ENCODE results near the gene FERD3L.

Gene FERD3L

DNA sequence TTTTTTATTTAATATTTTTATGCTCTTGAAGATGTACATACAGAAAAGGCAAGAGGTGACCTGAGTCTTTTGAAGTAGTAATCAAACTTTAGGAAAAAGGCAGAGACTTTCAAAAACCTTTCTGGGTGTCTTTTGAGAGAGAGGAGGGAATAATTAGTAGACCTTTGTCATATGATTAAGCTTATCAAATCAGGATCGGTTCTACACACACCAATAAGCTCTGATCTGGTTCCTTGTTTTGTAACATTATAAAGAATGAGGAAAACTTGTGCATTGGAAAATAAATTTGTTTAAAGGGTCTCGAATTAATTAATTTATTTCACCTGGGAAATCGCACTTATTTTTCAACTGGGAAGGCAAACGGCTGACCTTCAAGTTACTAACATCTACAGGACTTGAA is 39.7 kb downstream of the FERD3L start:
- Histone ChIP-seq H3K4me3 (ENCODE audit: low read depth, low read length) (peak overlapping the region; percentile 67), H3K27me3 (replicated peaks) (no peaks in the 10 kb centered on the region)
- in situ Hi-C loops (cut with HindIII; ENCODE audit: low pct_ligation_motif_present, low sequenced_read_pairs), result no loop called here

DNA sequence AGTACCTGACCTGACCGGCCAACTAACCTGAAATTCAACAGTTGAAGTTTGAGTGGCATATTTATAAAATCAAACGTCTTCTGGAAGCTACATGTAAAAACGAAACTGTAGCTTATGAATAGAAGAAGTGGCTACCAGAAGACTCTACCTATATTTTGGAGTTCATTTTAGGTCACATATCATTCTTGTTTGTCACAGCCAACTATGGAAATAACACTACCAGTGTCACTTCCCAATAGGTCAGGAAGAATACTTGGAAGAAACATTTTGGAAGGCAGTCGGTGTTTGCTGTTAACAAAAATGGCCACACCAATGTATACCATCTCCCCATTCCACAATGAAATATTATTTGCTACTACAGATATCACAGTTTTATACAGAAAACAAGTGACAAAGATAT is 40.4 kb downstream of the FERD3L start:
- Histone ChIP-seq H3K36me3 (replicated peaks) (no peaks in the 10 kb centered on the region), H3K27ac (no peak overlapping the region), H3K4me3 (ENCODE audit: low read depth, low read length) (no peak overlapping the region), H3K27me3 (replicated peaks) (no peaks in the 10 kb centered on the region)
- TF ChIP-seq, protein P1, sequence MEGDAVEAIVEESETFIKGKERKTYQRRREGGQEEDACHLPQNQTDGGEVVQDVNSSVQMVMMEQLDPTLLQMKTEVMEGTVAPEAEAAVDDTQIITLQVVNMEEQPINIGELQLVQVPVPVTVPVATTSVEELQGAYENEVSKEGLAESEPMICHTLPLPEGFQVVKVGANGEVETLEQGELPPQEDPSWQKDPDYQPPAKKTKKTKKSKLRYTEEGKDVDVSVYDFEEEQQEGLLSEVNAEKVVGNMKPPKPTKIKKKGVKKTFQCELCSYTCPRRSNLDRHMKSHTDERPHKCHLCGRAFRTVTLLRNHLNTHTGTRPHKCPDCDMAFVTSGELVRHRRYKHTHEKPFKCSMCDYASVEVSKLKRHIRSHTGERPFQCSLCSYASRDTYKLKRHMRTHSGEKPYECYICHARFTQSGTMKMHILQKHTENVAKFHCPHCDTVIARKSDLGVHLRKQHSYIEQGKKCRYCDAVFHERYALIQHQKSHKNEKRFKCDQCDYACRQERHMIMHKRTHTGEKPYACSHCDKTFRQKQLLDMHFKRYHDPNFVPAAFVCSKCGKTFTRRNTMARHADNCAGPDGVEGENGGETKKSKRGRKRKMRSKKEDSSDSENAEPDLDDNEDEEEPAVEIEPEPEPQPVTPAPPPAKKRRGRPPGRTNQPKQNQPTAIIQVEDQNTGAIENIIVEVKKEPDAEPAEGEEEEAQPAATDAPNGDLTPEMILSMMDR (IDR thresholded peaks at IDR 0.05; ENCODE audit: low read depth, low read length, missing control alignments), result no peak
- in situ Hi-C loops (cut with HindIII; ENCODE audit: low pct_ligation_motif_present, low sequenced_read_pairs), result no loop called here
- DNase-seq, result no peak

More for the DNA sequence above, 39.7 kb downstream of the FERD3L start:
- H3K27ac ChIP-seq, result no peak overlapping the region
- no peaks in the 10 kb centered on the region for H3K36me3 ChIP-seq (replicated peaks)
- no peak for DNase-seq
- TF ChIP-seq, protein P1 (IDR thresholded peaks at IDR 0.05; ENCODE audit: low read depth, low read length, missing control alignments), result no peak

DNA sequence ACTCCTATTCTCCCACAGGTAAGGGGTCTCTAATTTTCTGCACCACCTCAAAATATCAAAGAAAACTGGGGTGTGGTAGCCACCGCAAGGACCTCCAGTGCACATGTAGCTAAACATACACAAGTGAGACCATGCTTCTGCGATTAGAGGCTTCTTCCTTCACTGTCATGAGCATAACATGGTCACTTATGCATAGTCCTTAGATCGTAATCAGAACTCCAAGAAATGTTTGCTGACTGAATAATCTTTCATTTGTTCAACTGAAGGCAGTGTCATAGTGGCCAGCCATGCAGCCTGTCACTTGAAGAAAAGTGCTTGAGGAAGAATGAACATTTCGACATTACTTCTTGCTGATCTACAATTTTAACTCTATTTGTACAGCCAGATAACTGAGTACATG is 42.3 kb downstream of the FERD3L start:
- no peak for DNase-seq
- Histone ChIP-seq H3K36me3 (replicated peaks) (no peaks in the 10 kb centered on the region), H3K27ac (no peak overlapping the region), H3K4me3 (ENCODE audit: low read depth, low read length) (no peak overlapping the region), H3K27me3 (replicated peaks) (no peaks in the 10 kb centered on the region)
- in situ Hi-C loops (cut with HindIII; ENCODE audit: low pct_ligation_motif_present, low sequenced_read_pairs), result no loop called here
- TF ChIP-seq, protein P1 (IDR thresholded peaks at IDR 0.05; ENCODE audit: low read depth, low read length, missing control alignments), result no peak

DNA sequence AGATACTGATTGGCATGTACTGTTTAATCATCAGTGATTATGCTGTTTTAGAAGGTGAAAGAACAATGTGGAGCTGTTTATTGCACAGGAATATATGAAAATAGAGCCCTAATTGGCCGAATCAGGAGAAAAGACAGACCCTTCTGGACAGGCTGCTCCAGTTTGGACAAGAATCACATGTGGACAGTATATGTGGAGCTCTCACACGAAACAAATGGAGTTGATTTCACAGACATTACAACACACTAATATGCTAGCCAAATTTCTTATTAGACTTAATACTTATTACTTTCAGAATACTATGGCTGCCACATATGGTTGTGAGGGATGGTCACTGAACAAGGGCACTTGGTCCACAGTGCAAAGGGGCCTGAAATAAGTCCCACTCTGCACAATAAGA is 43.3 kb downstream of the FERD3L start:
- H3K4me3 ChIP-seq (ENCODE audit: low read depth, low read length), result no peak overlapping the region
- H3K36me3 ChIP-seq (replicated peaks), result no peaks in the 10 kb centered on the region
- no peak for DNase-seq
- no peak overlapping the region for H3K27ac ChIP-seq
- H3K27me3 ChIP-seq (replicated peaks), result no peaks in the 10 kb centered on the region
- in situ Hi-C loops (cut with HindIII; ENCODE audit: low pct_ligation_motif_present, low sequenced_read_pairs), result no loop called here
- TF ChIP-seq, protein P1 (IDR thresholded peaks at IDR 0.05; ENCODE audit: low read depth, low read length, missing control alignments), result no peak

DNA sequence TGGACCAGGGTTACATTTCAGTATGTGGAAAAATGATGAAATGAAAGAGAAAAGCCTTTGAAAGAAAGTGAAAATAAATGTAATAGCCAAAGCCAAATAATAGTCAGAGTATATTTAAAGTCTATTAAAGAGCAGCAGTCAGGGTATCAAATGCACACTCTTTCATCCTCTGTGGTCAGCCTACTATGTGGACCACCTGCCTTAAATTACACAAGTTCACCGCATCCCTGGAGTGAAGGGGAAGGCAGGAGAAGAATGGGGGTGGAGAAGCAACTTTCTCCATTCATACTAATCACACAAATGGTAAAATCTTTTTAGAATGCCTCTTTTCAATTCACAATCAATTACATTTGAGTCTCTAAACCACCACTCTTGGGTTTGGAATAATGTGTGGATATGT is 43.7 kb downstream of the FERD3L start:
- no peaks in the 10 kb centered on the region for H3K27me3 ChIP-seq (replicated peaks)
- H3K4me3 ChIP-seq (ENCODE audit: low read depth, low read length), result no peak overlapping the region
- no peak for DNase-seq

DNA sequence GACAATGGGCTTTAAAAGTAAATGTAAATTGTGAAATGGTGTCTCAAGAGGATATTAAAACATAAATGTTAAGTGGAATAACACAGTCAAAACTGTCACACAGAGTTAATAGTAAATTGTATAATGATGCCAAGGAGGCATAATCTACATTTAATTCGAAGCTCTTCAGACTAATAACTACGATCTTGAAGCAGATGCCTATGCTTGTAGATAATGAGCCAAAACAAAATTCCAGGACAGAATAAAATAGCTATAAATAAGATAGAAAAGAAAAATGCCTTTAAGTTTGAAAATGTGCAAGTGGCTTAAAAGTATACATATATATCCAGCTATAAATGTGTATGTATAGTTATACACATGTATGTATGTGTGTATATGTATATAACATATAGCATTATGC is 45.3 kb downstream of the FERD3L start:
- Histone ChIP-seq H3K27me3 (replicated peaks) (no peaks in the 10 kb centered on the region), H3K4me3 (ENCODE audit: low read depth, low read length) (no peak overlapping the region), H3K36me3 (replicated peaks) (no peaks in the 10 kb centered on the region), H3K27ac (no peak overlapping the region)
- in situ Hi-C loops (cut with HindIII; ENCODE audit: low pct_ligation_motif_present, low sequenced_read_pairs), result no loop called here
- TF ChIP-seq, protein P1 (IDR thresholded peaks at IDR 0.05; ENCODE audit: low read depth, low read length, missing control alignments), result no peak
- DNase-seq, result no peak

More for the DNA sequence above, 43.7 kb downstream of the FERD3L start:
- TF ChIP-seq, protein P1 (IDR thresholded peaks at IDR 0.05; ENCODE audit: low read depth, low read length, missing control alignments), result no peak
- no peaks in the 10 kb centered on the region for H3K36me3 ChIP-seq (replicated peaks)
- in situ Hi-C loops (cut with HindIII; ENCODE audit: low pct_ligation_motif_present, low sequenced_read_pairs), result no loop called here
- no peak overlapping the region for H3K27ac ChIP-seq

Measured in brain microvascular endothelial cell (primary cell).